Peyer's patch (tissue), 4 donors: Measurements from ENCODE around the gene STK39. TPM values are rescaled to one million over a fixed set of nuclear protein-coding genes. Genes with fewer than 3 reads are reported as not detected.
A peak's percentile ranks its signal among the peaks of the same experiment; 100 is the strongest.

Experiments used
- DNase-seq, 3 donors: peaks; one replicate each; pipeline ENCODE4 v3.0.0-alpha.2; 2017 to 2019
- H3K27ac ChIP-seq, 4 donors: fragments of 200-600 bp; sonication (generic); one replicate each; pipeline ENCODE4 v1.5.1; 2016 to 2019
- H3K27me3 ChIP-seq, 2 donors: fragments of 200-600 bp; sonication (generic); one replicate each; pipeline ENCODE4 v1.5.1; 2019
- H3K36me3 ChIP-seq, 3 donors: fragments of 200-600 bp; sonication (generic); one replicate each; pipeline ENCODE4 v1.5.1; 2016 to 2019
- H3K4me1 ChIP-seq, 4 donors: fragments of 200-600 bp; sonication (generic); one replicate each; pipeline ENCODE4 v1.5.1; 2016 to 2019
- H3K4me3 ChIP-seq, 4 donors: fragments of 200-600 bp; sonication (generic); 1 replicate in 3 of 4; 2 replicates in 1 of 4; pipeline ENCODE4 v1.5.1; 2016 to 2019; ENCODE audit warnings: mild to moderate bottlenecking in 1 of 4
- H3K9me3 ChIP-seq, 4 donors: fragments of 200-600 bp; sonication (generic); one replicate each; pipeline ENCODE4 v1.5.1; 2016 to 2019; ENCODE audit warnings: mild to moderate bottlenecking in 1 of 4
- POLR2A ChIP-seq, 2 donors: fragments of 450-650 bp; IDR thresholded peaks; one replicate each; pipeline ENCODE4 v1.5.1; 2017; ENCODE audit warnings: antibody characterized with exemption in 2 of 2, mild to moderate bottlenecking in 2 of 2, moderate library complexity in 2 of 2
- total RNA-seq, 4 donors: library from RNA; depleted of rRNA; stranded (reverse); fragments of >200 nt; gene quantifications; one replicate each; pipeline ENCODE4 v1.1.0, GENCODE V29; 2016
- TF ChIP-seq, protein P1 (sequence below), 6 experiments: fragments of 450-650 bp in 4 of 6; fragments of 200-600 bp in 2 of 6; sonication (generic) in 1 of 6; IDR thresholded peaks; one replicate each; pipeline ENCODE4 v1.5.1; 2017 to 2019; ENCODE audit warnings: antibody characterized with exemption in 6 of 6, mild to moderate bottlenecking in 3 of 6, moderate library complexity in 1 of 6

Gene STK39
- total RNA-seq, 4 donors from 2014 or later: 39.6 to 55.9 (median 51.0) TPM

DNA sequence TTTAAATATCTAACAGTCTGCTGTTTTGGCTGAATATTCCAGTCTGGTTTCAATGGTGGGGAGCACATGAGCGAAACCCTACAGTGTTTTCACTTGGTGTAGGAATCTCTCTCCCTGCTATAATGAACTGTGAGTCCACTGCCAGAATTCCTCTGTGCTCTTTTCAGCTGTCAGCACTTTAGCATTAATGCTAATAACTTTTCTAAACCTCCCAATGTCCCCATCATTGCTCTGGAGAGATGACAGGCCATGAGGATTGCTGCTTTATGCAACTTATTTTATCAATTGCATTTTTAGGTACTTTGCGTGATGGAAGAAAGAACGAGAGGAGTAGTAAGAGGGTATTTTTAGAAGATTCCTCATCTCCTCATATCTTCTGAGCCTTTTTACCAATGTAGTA is 25.3 kb downstream of the STK39 start:
- no peak for DNase-seq
- peaks cover 0 to 24% (median 2%) of the 10 kb centered on the region in 4 donors for H3K4me1 ChIP-seq
- TF ChIP-seq, protein P1, sequence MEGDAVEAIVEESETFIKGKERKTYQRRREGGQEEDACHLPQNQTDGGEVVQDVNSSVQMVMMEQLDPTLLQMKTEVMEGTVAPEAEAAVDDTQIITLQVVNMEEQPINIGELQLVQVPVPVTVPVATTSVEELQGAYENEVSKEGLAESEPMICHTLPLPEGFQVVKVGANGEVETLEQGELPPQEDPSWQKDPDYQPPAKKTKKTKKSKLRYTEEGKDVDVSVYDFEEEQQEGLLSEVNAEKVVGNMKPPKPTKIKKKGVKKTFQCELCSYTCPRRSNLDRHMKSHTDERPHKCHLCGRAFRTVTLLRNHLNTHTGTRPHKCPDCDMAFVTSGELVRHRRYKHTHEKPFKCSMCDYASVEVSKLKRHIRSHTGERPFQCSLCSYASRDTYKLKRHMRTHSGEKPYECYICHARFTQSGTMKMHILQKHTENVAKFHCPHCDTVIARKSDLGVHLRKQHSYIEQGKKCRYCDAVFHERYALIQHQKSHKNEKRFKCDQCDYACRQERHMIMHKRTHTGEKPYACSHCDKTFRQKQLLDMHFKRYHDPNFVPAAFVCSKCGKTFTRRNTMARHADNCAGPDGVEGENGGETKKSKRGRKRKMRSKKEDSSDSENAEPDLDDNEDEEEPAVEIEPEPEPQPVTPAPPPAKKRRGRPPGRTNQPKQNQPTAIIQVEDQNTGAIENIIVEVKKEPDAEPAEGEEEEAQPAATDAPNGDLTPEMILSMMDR (IDR thresholded peaks at IDR 0.05): no peak
- no peak for TF ChIP-seq POLR2A (IDR thresholded peaks at IDR 0.05)

DNA sequence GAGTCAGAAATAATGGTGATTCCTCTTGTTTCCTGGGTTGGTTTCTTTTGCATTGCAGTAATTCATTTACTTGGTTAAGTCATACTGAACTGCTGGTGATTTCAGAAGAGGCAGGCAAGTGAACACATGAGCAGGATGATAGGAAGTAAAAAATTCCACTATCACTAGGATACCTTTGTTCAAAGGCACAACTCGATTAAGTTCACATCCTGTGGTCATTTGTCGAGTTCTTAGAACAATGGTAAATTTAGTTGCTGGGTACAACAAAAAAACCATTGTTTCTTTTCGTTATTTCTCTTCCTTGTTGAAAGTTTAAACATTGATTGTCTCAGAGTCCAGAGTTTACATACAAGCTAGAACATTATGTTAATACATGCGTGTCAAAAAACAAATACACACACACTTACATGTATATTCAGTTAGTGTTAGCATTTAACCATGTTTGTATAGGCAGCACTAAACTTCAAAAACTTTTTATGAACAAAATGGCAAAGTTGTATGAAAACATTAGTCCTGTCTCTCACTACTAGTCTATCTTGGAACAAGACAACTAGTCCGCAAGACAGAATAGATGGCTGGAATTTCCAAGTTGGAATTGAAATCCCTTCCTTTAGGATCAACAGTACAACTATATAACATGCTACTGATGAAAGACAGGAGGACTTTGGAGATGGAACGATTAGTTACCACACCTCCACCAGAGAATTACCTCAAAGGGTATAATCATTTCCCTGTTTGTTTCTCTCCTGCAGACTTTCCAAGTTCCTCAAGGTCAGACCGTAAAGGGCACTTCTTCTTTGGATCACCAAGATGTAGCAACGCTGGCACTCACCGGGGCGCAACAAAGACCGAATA is 26.2 kb downstream of the STK39 start:
- no peaks in the 10 kb centered on the region for H3K36me3 ChIP-seq
- H3K4me1 ChIP-seq: peaks cover 0 to 30% (median 3%) of the 10 kb centered on the region in 4 donors
- TF ChIP-seq, protein P1 (IDR thresholded peaks at IDR 0.05): no peak
- TF ChIP-seq POLR2A (IDR thresholded peaks at IDR 0.05): no peak
- no peaks in the 10 kb centered on the region for H3K9me3 ChIP-seq
- H3K27ac ChIP-seq: peak overlapping the region in 3 of 4 donors; percentile 41 to 74 (median 65)
- DNase-seq: no peak
- no peaks in the 10 kb centered on the region for H3K27me3 ChIP-seq
- no peak overlapping the region for H3K4me3 ChIP-seq

More for the DNA sequence above, 25.3 kb downstream of the STK39 start:
- no peaks in the 10 kb centered on the region for H3K27me3 ChIP-seq
- no peaks in the 10 kb centered on the region for H3K36me3 ChIP-seq
- H3K9me3 ChIP-seq: no peaks in the 10 kb centered on the region
- H3K4me3 ChIP-seq: no peak overlapping the region
- peak overlapping the region in 3 of 4 donors; percentile 41 to 74 (median 65) for H3K27ac ChIP-seq

DNA sequence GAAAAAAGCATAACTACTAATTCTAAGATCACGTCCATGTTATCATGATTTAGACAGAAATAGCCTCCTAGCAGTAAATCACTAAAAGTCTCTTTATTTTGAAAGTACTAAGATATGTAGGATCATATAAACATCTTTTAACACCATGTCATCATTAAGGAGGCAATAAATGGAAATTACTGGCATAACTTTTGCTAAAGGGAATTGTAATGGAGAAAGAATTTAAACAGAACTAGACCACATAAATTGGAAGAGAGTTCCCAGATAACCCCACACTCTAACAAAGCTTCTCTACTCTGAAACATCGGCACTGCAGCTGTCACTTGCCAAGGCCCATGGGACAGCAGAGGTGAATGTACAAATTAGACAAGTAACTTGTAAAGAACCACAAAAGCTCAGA is 29.5 kb downstream of the STK39 start:
- Histone ChIP-seq H3K4me3 (no peak overlapping the region), H3K9me3 (no peaks in the 10 kb centered on the region), H3K36me3 (no peaks in the 10 kb centered on the region), H3K27ac (no peak overlapping the region), H3K4me1 (peaks cover 0 to 36% (median 3%) of the 10 kb centered on the region in 4 donors), H3K27me3 (no peaks in the 10 kb centered on the region)
- no peak for DNase-seq
- no peak for TF ChIP-seq POLR2A (IDR thresholded peaks at IDR 0.05)
- TF ChIP-seq, protein P1 (IDR thresholded peaks at IDR 0.05): no peak

DNA sequence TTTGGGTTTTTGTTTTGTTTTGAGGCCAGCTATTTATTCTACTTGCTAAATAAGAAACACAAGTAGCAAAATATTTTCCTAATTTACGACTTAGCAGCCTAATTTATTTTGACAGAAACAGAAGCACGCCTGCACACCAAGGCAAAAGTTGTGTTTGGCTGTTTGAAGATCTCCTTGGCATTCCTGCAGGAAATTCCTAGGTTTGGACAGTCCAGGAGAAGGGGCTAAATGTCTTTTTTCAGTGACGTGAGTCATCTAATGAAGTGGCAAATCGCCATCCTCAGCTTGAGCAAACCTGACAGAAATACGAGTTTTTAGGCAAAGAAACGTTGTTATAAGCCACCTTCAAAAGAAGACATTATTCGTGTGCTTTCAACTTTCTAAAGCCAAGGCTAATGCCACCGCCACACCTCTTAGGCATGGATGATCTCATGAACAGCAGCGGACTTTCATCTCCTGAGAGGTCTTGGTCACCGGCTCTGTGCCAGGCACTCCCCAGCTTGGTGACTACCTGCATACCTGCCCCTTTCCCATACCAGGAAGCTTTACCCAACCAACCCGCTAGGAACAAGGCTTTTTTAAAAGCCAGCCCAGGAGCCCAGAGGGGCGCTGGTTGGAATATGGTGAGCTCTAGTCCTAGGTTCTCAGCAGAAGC is 30.9 kb downstream of the STK39 start:
- DNase-seq: peak in 2 of 3 donors; percentile 89 to 90
- TF ChIP-seq, protein P1 (IDR thresholded peaks at IDR 0.05): peak in 2 of 6 experiments; percentile 24 to 32
- peak in 1 of 2 donors; percentile 47 for TF ChIP-seq POLR2A (IDR thresholded peaks at IDR 0.05)
- peaks cover 0 to 40% (median 2%) of the 10 kb centered on the region in 4 donors for H3K4me1 ChIP-seq

DNA sequence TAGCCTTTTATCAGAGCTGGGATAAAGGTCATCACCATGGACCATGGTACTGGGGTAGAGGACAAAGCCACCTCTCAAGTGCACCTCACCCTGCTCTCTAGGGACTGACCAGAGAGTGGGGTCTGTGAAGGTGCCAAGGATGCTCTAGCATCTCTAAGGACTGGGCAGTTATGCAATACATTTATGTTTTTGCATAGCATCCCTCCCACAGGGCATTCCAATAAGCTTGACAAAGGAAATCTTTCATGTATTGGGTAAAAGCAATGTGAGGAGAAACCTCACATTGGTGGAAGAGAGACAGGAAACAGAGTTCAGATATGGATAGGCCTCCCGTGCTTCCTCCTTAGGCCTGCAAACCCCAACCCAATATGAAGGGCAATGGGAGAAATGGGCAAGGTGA is 31.6 kb downstream of the STK39 start:
- H3K27ac ChIP-seq: peak overlapping the region in 3 of 4 donors; percentile 67 to 84 (median 81)
- DNase-seq: no peak
- H3K36me3 ChIP-seq: no peaks in the 10 kb centered on the region
- TF ChIP-seq, protein P1 (IDR thresholded peaks at IDR 0.05): no peak
- no peak for TF ChIP-seq POLR2A (IDR thresholded peaks at IDR 0.05)
- no peaks in the 10 kb centered on the region for H3K27me3 ChIP-seq
- H3K4me3 ChIP-seq: no peak overlapping the region
- H3K9me3 ChIP-seq: no peaks in the 10 kb centered on the region
- H3K4me1 ChIP-seq: peaks cover 0 to 44% (median 4%) of the 10 kb centered on the region in 4 donors

More for the DNA sequence above, 30.9 kb downstream of the STK39 start:
- H3K4me3 ChIP-seq: no peak overlapping the region
- H3K27ac ChIP-seq: peak overlapping the region in 3 of 4 donors; percentile 67 to 84 (median 81)
- H3K36me3 ChIP-seq: no peaks in the 10 kb centered on the region
- H3K27me3 ChIP-seq: no peaks in the 10 kb centered on the region
- H3K9me3 ChIP-seq: no peaks in the 10 kb centered on the region
